Fibroblast of villous mesenchyme (primary cell): ENCODE measurements around the gene DZANK1. TPM values are rescaled to one million over a fixed set of nuclear protein-coding genes. Genes with fewer than 3 reads are reported as not detected.

ENCODE experiments used
- DNase-seq: peaks from one replicate; pipeline ENCODE4 v3.0.0-alpha.2; 2010; ENCODE audit warnings: low read depth
- H3K4me3 ChIP-seq: 2 replicates; pipeline ENCODE4 v1.5.1; 2011; ENCODE audit warnings: low read depth, mild to moderate bottlenecking, low read length
- CTCF ChIP-seq: IDR thresholded peaks from 2 replicates; pipeline ENCODE4 v1.5.1; 2012; ENCODE audit warnings: low read depth, mild to moderate bottlenecking, low read length; ENCODE audit not compliant: insufficient read depth
- total RNA-seq: library from RNA; depleted of rRNA; stranded (reverse); fragments of >200 nt; gene quantifications from 2 replicates; pipeline ENCODE4 v1.2.3, GENCODE V29; 2012

The DZANK1 gene
- total RNA-seq, 1 donor = 1.3 TPM

DNA sequence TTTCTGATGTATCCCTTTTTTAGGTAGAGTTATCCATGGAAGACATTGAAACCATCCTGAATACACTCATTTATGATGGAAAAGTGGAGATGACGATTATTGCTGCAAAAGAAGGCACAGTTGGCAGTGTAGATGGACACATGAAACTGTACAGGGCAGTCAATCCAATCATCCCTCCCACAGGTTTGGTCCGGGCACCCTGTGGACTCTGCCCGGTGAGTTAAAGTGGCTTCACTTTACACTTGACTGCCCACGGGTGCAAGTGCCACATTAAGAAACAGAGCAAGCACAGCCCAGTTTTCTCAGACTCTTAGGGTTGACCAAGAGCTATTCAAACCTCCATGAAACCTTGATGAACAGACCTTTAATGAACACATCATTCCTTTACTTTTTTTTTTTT, 14.8 kb upstream of the DZANK1 start:
- TF ChIP-seq CTCF = no peak
- no peak for DNase-seq
- H3K4me3 ChIP-seq = no peak overlapping the region

- DNase-seq = no peak
Observed at GRCh38 chr20:18477821-18478220, 11.0 kb upstream of the DZANK1 start.

DNA sequence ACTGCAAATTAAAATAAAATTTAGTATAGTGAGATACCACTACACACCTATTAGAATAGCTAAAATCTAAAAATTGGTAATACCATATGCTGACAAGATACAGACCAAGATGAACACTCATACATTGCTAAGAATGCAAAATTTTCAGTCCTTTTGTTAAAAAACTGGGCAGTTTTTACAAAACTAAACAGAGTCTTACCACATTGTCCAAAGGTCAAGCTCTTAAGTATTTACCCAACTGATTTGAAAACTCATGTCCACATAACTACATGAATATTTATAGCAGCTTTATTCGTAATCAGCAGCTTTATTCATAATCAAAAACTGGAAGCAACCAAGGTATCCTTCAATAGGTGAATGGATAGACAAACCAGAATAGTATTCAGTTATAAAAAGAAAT, 10.4 kb upstream of the DZANK1 start:
- no peak for DNase-seq
- H3K4me3 ChIP-seq = no peak overlapping the region
- no peak for TF ChIP-seq CTCF

More at GRCh38 chr20:18477821-18478220, 11.0 kb upstream of the DZANK1 start:
- no peak overlapping the region for H3K4me3 ChIP-seq
- no peak for TF ChIP-seq CTCF

GRCh38 chr20:18466574-18466893, 296 bp downstream of the DZANK1 start:
- peak overlapping the region; percentile 91 for H3K4me3 ChIP-seq
- DNase-seq = no peak
- TF ChIP-seq CTCF = no peak

- TF ChIP-seq CTCF = no peak
- H3K4me3 ChIP-seq = no peak overlapping the region
- DNase-seq = no peak
Observed at GRCh38 chr20:18465536-18466200, 1.2 kb downstream of the DZANK1 start.

- no peak for DNase-seq
- no peak for TF ChIP-seq CTCF
- H3K4me3 ChIP-seq = no peak overlapping the region
Observed at GRCh38 chr20:18456600-18456999, 10.2 kb downstream of the DZANK1 start.

- no peak for DNase-seq
- no peak overlapping the region for H3K4me3 ChIP-seq
- no peak for TF ChIP-seq CTCF
Observed at GRCh38 chr20:18443886-18444285, 22.9 kb downstream of the DZANK1 start.
